ENCODE measurements around the gene C6orf47. TPM values are rescaled to one million over a fixed set of nuclear protein-coding genes. Genes with fewer than 3 reads are reported as not detected.

Gene C6orf47
- total RNA-seq, 1 donor from 2014 or later: 16.5 TPM

- intact Hi-C loops (cut with DNase I): no loop called here
Measured at GRCh38 chr6:31626952-31627351, 33.6 kb downstream of the C6orf47 start.

GRCh38 chr6:31624070-31624469 lies 36.5 kb downstream of the C6orf47 start:
- intact Hi-C loops (cut with DNase I): no loop called here
- ATAC-seq (ENCODE audit: poor library complexity): no peak
- DNase-seq: no peak

More at GRCh38 chr6:31626952-31627351, 33.6 kb downstream of the C6orf47 start:
- ATAC-seq (ENCODE audit: poor library complexity): no peak
- DNase-seq: no peak

DNA sequence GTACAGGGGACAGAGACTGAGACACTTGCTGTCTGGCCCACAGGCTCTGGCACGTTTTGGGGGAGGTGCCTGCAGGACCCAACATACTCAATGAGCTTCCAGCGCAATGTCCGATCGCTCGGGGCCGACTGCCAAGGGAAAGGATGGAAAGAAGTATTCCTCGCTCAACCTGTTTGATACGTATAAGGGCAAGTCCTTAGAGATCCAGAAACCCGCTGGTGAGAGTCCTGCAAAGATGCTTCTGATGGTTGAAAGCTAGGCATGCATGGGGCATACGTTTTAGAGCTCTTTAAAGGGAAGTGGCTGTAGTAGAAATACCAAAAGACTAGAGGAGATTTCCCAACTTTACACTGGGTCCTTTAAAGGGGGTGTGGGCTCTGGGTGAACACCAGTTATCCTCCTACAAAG lies 37.9 kb downstream of the C6orf47 start:
- intact Hi-C loops (cut with DNase I): no loop called here
- no peak for ATAC-seq (ENCODE audit: poor library complexity)
- DNase-seq: no peak

DNA sequence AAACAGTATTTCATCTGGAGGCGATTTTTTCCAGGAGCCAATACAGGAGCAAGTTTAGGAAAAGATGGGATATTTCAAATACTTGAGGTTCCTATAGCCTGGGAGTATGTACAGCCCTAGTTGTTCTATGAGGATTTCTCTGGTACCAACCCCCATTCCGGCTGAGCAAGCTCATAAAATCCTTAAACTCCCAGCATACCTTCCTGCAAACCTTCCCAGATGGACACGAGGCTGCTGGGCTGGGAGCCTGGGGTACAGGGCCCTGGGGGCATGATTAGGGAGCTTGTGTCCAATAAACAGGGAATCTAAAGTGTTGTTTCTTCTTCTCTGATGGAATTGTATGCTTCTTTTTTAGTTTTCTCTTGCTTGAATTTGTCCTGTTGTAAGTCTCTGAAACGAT lies 38.6 kb downstream of the C6orf47 start:
- intact Hi-C loops (cut with DNase I): no loop called here
- no peak for ATAC-seq (ENCODE audit: poor library complexity)
- no peak for DNase-seq

GRCh38 chr6:31621320-31621939 lies 39.1 kb downstream of the C6orf47 start:
- DNase-seq: no peak
- ATAC-seq (ENCODE audit: poor library complexity): no peak
- intact Hi-C loops (cut with DNase I): no loop called here

- no peak for DNase-seq
- intact Hi-C loops (cut with DNase I): no loop called here
- peak; percentile 92 for ATAC-seq (ENCODE audit: poor library complexity)
Measured at GRCh38 chr6:31620586-31621319, 39.8 kb downstream of the C6orf47 start, which contains the start of gene PRRC2A. PRRC2A (plus strand) TSS chr6:31620715; CDS start chr6:31622790, 2,075 bp downstream.

DNA sequence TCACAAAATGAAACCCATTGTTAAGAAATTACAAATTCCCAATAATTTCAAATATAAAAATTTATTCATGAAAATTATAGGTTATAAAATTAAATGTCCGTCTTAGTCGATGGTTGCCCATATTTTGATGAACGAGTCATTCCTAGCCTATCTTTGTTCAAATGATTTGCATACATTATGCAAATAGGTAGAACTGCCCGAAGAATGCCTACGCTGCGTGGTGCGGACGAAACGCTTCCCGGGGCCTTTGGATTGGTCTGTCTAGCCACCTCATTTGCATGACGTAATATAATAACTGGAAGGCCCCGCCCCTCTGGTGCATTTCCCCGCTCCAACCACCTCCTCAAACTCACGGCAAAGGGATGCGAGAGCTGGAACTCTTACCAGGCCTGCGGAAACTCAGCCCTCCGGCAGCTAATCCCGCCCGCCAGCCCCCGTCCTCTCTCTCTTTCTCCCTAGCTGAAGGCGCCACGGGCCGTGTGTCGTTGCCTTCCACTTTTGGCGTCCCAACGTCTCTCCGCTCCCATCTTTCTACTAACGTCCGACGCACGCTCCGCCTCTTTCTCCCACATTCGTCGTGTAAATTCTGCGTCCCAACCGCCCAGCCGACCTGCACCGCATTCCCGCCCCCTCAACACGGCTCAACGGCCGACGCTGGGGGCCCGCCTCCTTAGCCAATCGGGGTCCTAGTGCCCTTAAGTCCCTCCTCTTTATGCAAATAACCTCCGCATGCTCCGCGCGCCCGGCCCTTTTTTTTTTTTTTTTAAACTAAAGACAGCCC lies 40.6 kb downstream of the C6orf47 start:
- intact Hi-C loops (cut with DNase I): loop anchor here (5.0 kb wide), 1 partner anchor 73 kb away; the partner anchor contains the start of genes ATP6V1G2 and NFKBIL1
- peak; percentile 94 for ATAC-seq (ENCODE audit: poor library complexity)

GRCh38 chr6:31617010-31617409 lies 43.6 kb downstream of the C6orf47 start:
- no peak for ATAC-seq (ENCODE audit: poor library complexity)
- intact Hi-C loops (cut with DNase I): loop anchor here (5.0 kb wide), 1 partner anchor 70 kb away; the partner anchor contains the start of genes ATP6V1G2 and NFKBIL1
- DNase-seq: no peak

More for the DNA sequence above, 40.6 kb downstream of the C6orf47 start:
- DNase-seq: peak; percentile 99

DNA sequence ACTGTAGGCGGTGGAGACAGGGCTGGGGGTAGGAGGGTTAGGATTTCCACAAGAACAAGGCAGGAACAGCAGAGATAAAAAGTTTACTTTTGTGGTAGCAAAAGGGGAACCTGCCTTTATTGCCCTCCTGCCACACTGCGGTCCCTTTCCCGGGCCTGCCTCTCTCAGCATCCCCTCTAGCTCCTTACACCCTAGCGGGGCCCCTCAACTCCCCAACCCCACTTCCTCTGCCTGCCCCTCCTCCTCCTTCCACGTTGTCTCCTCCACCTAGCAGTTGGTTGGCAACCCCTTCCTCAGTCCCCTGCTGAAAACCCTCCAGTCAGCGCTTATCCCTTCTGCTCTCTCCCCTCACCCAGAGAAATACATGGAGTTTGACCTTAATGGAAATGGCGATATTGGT lies 44.8 kb downstream of the C6orf47 start:
- intact Hi-C loops (cut with DNase I): loop anchor here (5.0 kb wide), 1 partner anchor 68 kb away; the partner anchor contains the start of genes ATP6V1G2 and NFKBIL1
- DNase-seq (no peak), ATAC-seq (ENCODE audit: poor library complexity) (no peak)

GRCh38 chr6:31614684-31615578 lies 45.6 kb downstream of the C6orf47 start, which contains the start of gene AIF1:
AIF1 (plus strand) TSS chr6:31615234; CDS start chr6:31615330, 96 bp downstream.
- ATAC-seq (ENCODE audit: poor library complexity) (peak; percentile 21), DNase-seq (no peak)
- intact Hi-C loops (cut with DNase I): loop anchor here (5.0 kb wide), 1 partner anchor 68 kb away; the partner anchor contains the start of genes ATP6V1G2 and NFKBIL1

DNA sequence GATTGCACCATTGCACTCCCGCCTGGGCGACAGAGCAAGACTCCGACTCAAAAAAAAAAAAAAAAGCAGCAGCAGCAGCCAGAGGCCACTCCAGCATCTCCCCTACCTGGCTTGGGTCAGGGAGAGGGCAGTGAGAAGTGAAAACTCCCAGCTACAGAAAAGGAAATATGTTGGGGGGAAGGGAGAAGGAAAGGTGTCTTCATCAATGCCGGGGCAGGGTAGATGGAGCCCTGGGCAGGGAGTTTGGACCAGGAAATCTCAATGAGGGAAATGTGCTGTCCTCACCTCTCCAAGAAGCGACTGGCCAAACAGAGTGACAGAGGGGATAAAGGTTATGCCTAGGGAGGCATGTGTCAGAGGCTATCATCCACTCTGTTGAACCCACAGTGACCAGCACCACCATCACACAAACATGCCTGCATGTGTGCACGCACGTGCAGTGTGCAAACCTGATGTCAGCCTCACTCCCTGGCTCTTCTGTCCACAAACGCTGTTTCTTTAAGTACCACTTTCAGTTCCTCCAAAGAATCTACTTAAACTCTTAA lies 46.4 kb downstream of the C6orf47 start:
- no peak for DNase-seq
- ATAC-seq (ENCODE audit: poor library complexity): peak; percentile 43
- intact Hi-C loops (cut with DNase I): no loop called here

GRCh38 chr6:31610968-31611367 lies 49.6 kb downstream of the C6orf47 start:
- ATAC-seq (ENCODE audit: poor library complexity): no peak
- DNase-seq: no peak
- intact Hi-C loops (cut with DNase I): no loop called here

GRCh38 chr6:31609519-31610406 lies 50.8 kb downstream of the C6orf47 start:
- ATAC-seq (ENCODE audit: poor library complexity) (no peak), DNase-seq (no peak)
- intact Hi-C loops (cut with DNase I): no loop called here
